ENCODE measurements around the gene CDYL2. TPM values are rescaled to one million over a fixed set of nuclear protein-coding genes. Genes with fewer than 3 reads are reported as not detected.
A peak's percentile ranks its signal among the peaks of the same experiment; 100 is the strongest.

CDYL2 gene
- total RNA-seq, 2 experiments from 2014 or later = 7.4 to 9.7 TPM

DNA sequence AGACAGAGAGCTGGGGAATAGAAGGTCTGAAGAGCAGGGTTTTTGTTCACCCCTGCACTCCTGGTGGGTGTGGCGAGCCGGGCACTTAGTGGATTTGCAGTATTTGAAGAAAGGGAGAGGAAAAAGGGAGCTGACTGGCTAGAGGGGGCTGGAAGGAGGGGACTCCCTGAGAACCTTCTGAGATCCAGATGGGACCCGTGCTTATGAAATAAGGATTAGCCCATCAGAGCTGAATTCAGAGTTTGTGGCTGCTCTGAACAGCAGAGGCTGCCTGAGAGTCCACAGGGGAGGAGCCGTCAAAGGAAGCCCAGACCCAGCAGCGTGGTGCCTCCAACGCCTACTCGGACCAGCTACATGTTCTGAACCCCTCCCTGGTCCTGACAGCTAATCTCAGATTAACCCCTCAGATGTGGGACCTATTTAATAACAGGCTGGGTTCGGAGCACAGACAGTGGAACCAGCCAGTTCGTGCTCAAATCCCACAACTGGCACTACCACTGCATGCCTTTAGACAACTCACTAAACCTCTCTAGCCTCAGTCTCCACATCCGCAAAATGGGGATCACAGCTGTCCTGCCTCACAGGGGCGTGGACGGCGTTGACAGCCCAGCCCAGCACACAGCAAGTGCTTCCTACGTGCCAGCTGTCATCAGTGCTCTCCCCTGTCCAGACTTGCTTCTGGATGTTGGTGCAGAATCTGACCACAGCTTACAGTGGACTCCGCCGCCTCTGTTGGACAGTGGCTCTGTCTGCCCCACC is 193.0 kb downstream of the CDYL2 start:
- H3K4me3 Mint-ChIP-seq = no peak overlapping the region
- peaks cover 23% of the 10 kb centered on the region for H3K36me3 Mint-ChIP-seq
- H3K4me1 Mint-ChIP-seq = peaks cover 5% of the 10 kb centered on the region
- DNase-seq = no peak
- H3K9me3 Mint-ChIP-seq = peaks cover 14% of the 10 kb centered on the region
- no peak overlapping the region for H3K27ac Mint-ChIP-seq
- no peaks in the 10 kb centered on the region for H3K27me3 Mint-ChIP-seq

DNA sequence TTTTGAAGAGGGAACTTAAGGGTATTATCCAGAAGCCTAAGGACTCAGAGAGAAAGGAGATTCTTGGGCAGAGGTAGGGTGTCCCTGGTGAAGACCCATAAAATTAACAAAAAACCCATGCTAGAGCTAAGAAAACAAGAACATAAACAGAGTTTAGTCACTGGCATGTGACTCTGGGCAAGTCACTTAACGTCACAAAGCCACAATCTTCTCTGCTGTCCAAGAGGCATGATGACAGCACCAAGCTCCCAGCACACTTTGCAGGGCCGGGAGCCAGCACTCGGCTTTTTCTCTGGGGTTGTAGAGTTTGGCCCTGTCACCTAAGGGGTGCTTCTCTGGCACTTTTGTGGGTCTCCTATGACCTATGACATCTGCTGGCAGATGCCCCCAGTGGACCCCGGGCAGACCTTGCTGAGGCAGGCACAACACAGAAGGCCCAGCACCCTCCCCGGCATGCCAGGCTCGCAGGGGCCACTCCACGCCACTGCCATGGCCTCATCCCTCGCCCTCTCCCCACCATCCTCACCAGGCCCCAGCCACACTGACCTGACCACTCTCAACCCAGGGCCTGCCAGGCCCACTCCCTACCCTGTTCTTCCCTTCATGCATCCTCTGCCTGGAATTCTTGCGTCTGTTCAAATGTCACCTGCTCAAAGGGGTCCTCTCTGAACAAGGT is 193.8 kb downstream of the CDYL2 start:
- no peak overlapping the region for H3K27ac Mint-ChIP-seq

DNA sequence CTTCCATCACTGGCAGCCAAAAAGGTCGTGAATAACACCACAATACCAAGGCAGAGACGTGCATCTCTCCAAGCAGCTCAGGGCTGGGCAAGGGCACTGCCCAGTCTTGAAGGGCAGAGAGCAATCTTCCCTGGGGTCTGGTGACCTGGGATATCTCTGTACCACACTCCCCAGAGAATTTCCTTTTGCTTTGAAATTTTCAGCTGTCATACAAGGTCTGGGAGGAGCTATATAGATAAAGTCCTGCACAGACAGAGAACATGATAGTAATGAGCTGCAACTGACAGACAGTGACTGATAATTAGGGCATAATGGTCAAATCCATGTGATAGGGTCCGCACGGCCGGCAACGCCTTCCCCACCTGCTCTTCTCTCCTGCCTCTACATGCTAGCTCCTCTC is 195.5 kb downstream of the CDYL2 start:
- Mint-ChIP-seq H3K27me3 (no peaks in the 10 kb centered on the region), H3K9me3 (peaks cover 16% of the 10 kb centered on the region), H3K27ac (peak overlapping the region; percentile 21), H3K4me3 (no peak overlapping the region), H3K4me1 (peaks cover 8% of the 10 kb centered on the region), H3K36me3 (peaks cover 21% of the 10 kb centered on the region)
- no peak for DNase-seq

More for the DNA sequence above, 193.8 kb downstream of the CDYL2 start:
- Mint-ChIP-seq H3K36me3 (peaks cover 22% of the 10 kb centered on the region), H3K27me3 (no peaks in the 10 kb centered on the region), H3K9me3 (peaks cover 16% of the 10 kb centered on the region), H3K4me3 (no peak overlapping the region), H3K4me1 (peaks cover 8% of the 10 kb centered on the region)
- DNase-seq = no peak

DNA sequence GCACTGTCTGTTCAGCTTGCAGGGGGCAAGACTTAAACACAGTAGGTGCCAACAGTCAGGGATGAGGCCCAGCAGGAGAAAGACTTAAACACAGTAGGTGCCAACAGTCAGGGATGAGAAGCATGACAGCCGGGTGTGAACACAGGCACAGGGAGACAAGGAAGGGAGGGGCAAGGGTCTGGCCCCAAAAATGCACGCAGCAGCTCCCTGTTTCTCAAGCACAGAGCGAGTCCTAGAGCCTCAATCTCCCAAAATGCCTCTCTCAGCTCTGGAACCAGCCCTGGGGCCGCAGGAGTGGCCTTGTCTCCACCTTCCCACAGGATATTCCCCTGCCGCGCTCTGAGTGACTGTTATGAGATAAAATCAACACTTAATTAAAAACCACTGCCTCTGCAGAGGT is 197.2 kb downstream of the CDYL2 start:
- no peak overlapping the region for H3K27ac Mint-ChIP-seq
- H3K27me3 Mint-ChIP-seq = no peaks in the 10 kb centered on the region
- H3K36me3 Mint-ChIP-seq = peaks cover 24% of the 10 kb centered on the region
- peaks cover 16% of the 10 kb centered on the region for H3K9me3 Mint-ChIP-seq
- H3K4me1 Mint-ChIP-seq = peaks cover 8% of the 10 kb centered on the region
- no peak overlapping the region for H3K4me3 Mint-ChIP-seq
- no peak for DNase-seq

DNA sequence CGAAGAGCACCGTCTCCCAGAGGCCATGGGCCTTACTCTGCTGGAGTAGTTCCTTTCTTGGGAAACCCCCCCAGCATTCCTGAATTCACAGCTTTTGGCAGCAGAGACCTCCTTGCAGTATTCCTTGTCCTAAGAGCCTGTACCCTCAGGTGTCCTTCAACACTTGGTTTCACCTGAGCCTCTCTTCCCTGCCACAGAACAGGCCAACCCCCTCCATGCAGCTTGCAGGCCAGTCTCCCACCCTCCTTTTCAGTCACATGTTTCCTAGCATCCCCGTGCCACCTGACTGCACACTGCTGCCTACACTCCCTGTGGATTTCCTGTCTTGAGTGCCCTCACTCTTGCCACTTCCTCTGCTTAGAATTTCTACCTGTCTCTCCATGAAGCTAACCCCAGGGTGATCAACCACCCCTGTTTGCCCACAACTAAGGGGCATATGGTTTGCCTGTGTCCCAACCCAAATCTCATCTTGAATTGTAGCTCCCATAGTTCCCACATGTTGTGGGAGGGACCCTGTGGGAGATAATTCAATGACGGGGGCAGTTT is 198.1 kb downstream of the CDYL2 start:
- H3K36me3 Mint-ChIP-seq = peaks cover 24% of the 10 kb centered on the region
- no peak for DNase-seq
- no peak overlapping the region for H3K4me3 Mint-ChIP-seq
- H3K9me3 Mint-ChIP-seq = peaks cover 16% of the 10 kb centered on the region
- no peak overlapping the region for H3K27ac Mint-ChIP-seq
- peaks cover 14% of the 10 kb centered on the region for H3K4me1 Mint-ChIP-seq
- no peaks in the 10 kb centered on the region for H3K27me3 Mint-ChIP-seq

DNA sequence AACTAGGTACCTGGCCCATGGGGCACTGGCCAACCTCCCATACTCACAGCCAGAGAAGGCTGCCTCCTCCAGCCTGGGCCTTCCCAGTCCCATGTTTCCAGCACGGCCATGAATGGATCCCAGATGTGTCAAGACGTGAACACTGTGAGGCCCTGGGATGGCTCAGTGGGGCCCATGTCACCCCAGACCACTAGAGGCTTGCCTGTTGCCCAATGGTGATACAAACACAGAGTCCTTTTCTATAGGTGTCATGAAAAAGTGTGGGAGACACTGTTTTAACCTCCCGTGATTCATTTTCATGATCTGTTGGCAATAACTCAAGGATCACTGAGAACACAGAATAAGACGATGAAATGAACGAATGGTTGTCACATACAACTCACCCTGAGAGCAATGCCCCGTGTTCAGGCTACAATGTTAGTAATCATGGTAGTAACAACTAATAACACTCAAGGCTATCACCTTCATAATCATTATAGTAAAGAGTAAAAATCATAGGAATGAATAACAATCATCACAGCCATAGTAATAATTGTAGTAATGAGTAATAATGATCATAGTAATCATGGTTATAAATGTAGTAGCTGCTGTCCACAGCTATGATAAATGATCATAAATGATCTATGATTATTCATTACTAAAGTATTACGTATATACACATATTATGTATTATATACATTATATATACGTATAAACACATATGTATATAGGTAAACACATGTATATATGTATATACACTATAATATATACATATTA is 199.6 kb downstream of the CDYL2 start:
- Mint-ChIP-seq H3K27ac (no peak overlapping the region), H3K27me3 (no peaks in the 10 kb centered on the region), H3K36me3 (peaks cover 24% of the 10 kb centered on the region), H3K9me3 (peaks cover 16% of the 10 kb centered on the region), H3K4me3 (no peak overlapping the region), H3K4me1 (peaks cover 18% of the 10 kb centered on the region)
- DNase-seq = no peak

DNA sequence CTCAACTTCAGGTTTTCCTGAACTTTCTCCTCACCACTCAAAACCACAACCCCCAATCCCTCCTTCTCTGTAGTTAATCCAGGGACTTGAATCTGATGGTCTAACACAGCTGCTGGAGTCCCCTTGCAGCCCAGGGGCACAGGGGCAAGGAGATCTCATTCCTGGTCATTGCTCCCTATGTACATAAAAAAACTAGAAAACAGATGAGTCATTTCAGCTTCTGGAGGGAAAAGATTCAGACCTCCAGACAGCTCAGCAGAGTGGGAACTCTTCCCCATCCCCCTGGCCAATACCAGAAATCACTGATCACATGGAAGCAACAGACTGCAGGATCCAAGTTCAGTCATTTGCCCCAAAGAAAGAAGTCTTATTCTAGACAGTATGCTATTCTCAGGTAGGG is 201.5 kb downstream of the CDYL2 start:
- peaks cover 18% of the 10 kb centered on the region for H3K4me1 Mint-ChIP-seq
- H3K4me3 Mint-ChIP-seq = no peak overlapping the region
- no peak for DNase-seq
- H3K36me3 Mint-ChIP-seq = peaks cover 21% of the 10 kb centered on the region
- no peak overlapping the region for H3K27ac Mint-ChIP-seq
- H3K27me3 Mint-ChIP-seq = no peaks in the 10 kb centered on the region
- peaks cover 16% of the 10 kb centered on the region for H3K9me3 Mint-ChIP-seq

DNA sequence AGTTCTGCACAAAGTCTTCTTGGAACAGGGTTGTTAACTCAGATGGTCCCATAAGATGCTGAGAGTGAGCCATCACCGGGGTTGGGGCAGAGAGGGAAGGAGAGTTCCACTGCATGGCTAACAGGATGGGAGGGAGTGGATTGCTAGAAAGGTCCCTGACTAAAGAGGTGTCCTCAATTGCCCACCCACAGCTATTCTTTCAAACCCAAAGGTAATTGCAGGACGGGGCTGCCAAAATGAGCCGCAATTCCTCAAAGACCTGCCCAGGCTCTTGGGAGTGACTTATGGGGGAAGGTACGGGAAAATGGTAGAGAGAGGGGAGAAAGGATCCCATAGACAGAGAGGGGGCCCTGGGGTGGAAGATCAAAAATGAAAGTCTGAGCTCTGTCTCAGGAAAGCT is 203.2 kb downstream of the CDYL2 start:
- H3K4me1 Mint-ChIP-seq = peaks cover 11% of the 10 kb centered on the region
- H3K36me3 Mint-ChIP-seq = peaks cover 8% of the 10 kb centered on the region
- no peak overlapping the region for H3K27ac Mint-ChIP-seq
- H3K4me3 Mint-ChIP-seq = no peak overlapping the region
- DNase-seq = no peak
- peaks cover 3% of the 10 kb centered on the region for H3K9me3 Mint-ChIP-seq
- no peaks in the 10 kb centered on the region for H3K27me3 Mint-ChIP-seq

DNA sequence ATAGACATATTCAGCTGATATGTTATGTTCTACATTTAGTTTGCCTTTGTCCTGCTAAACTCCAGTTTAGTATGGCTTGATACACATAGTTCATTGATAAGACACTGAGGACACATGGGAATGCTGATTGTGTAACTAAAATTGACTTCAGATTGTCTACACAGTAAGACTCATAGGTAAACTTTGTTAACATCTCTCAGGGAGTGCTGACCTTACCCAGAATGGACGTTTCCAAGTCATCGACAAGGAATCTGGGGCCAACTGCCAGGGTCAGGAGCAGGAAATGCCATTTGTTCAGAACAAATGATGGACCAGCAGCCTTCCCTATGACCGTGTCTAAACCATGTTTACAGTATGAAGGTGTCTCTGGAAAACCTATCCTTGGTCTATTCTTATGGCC is 204.9 kb downstream of the CDYL2 start:
- Mint-ChIP-seq H3K27me3 (peaks cover under 1% of the 10 kb centered on the region), H3K4me3 (no peak overlapping the region), H3K27ac (no peak overlapping the region), H3K9me3 (peaks cover 5% of the 10 kb centered on the region), H3K4me1 (peaks cover 10% of the 10 kb centered on the region), H3K36me3 (peaks cover 8% of the 10 kb centered on the region)
- DNase-seq = no peak

DNA sequence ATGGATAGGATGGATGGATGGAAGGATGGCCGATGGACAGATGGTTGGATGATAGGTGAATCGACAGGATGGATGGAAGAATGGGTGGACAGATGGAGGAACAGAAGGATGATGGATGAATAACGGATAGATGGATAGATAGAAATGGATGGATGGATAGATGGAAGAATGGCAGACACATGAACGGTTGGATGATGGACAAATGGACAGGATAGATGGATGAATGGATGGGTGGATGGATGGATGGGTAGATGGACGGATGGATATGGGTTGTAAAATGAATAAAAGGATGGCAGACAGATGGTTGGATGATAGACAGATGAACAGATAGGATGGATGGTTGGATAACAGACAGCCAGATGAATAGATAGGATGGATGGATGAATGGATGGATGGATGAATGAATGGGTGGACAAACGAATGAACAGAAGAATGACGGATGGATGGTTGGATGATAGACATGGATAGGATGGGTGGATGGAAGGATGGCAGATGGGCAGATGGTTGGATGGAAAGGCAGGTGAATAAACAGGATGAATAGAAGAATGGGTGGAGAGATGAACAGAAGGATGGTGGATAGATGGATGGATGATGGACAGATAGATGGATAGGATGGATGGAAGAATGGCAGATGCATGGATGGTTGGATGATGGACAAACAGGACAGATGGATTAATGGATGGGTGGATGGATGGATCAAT is 207.7 kb downstream of the CDYL2 start:
- DNase-seq = no peak
- Mint-ChIP-seq H3K4me3 (no peak overlapping the region), H3K36me3 (peaks cover 4% of the 10 kb centered on the region), H3K27ac (no peak overlapping the region), H3K9me3 (peaks cover 5% of the 10 kb centered on the region), H3K27me3 (peaks cover 5% of the 10 kb centered on the region), H3K4me1 (peaks cover 14% of the 10 kb centered on the region)

DNA sequence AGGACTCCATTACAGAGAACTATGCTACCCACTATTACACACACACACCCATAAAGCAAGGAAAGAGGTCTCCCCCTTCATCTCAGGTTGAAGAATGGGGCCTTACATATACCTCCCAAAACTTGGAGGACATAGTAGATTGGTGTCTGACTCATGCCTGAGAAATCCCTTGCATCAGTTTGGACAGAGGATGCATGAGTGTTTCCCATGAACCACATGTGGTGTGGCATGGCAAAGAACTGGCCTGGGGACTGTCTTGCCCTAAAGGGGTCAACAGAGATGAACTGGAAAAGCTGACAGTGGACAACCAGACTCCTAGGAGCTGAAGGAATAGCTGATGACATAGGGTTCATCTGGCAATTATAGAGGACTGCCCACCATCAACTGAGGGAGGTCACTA is 209.6 kb downstream of the CDYL2 start:
- H3K4me3 Mint-ChIP-seq = no peak overlapping the region
- peaks cover 21% of the 10 kb centered on the region for H3K4me1 Mint-ChIP-seq
- no peak overlapping the region for H3K27ac Mint-ChIP-seq
- H3K9me3 Mint-ChIP-seq = peaks cover 9% of the 10 kb centered on the region
- DNase-seq = no peak
- H3K27me3 Mint-ChIP-seq = peaks cover 5% of the 10 kb centered on the region
- peaks cover 6% of the 10 kb centered on the region for H3K36me3 Mint-ChIP-seq

DNA sequence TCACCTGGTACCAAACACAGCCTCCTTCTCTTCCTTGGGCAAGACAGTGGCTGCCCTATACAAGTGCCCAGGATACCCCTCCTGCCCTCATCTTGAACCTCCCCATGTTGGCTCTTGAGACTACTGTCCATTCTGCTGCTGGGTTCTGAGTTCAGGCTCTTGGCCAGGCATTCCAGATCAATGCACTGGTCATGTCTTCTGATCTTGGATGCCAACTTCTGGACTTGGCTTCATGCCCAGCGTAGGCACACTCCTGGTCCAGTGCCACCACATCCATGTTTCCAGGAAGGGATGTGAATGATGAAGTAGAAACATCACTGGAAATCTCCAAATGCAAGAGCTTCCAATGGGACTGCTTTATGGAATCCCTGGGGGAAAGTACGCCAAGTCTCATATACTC is 212.1 kb downstream of the CDYL2 start:
- Mint-ChIP-seq H3K27ac (no peak overlapping the region), H3K36me3 (peaks cover 6% of the 10 kb centered on the region)

DNA sequence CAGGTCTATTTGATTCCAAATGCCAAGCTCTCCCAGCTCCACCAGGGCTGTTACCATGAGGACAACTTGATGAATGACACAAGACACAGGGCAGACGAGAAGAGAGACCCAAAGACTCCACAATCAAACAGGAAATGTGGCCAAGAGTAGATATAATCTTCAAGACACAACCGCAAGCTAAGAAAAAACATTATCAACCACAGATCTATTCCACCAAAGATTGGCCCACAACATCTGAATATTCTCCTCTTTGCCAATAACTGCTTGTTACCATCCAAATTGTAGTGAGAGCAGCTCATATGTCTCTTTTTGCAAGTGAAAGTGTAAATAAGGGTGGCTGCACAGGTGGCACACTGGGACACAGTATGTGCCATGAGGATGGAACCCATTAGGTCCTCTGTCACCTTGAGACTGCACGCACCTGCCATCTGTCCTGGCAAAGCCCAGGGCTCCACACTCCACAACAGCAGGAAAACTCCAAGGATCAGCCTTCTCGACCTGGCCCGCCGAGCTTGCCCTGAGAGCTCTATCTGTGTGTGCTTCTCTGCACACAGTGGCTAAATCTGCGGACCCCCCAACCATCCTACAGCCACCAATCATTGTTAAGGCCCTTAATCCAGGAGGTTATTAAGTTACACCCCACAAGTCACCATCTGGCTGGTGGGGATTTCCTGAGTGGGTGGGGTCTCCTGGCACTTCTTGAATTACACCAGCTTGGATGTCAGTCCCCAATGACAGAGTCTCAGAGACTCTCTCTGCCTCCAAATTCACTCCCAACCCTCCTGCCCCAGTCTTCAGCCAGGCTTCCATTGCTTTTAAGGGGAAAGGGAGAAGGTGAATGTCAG is 213.1 kb downstream of the CDYL2 start:
- DNase-seq = no peak
- H3K27me3 Mint-ChIP-seq = peaks cover 8% of the 10 kb centered on the region
- H3K4me1 Mint-ChIP-seq = peaks cover 21% of the 10 kb centered on the region
- H3K36me3 Mint-ChIP-seq = peaks cover 5% of the 10 kb centered on the region
- H3K9me3 Mint-ChIP-seq = peaks cover 12% of the 10 kb centered on the region
- H3K4me3 Mint-ChIP-seq = peak overlapping the region; percentile 14
- peak overlapping the region; percentile 70 for H3K27ac Mint-ChIP-seq

More for the DNA sequence above, 212.1 kb downstream of the CDYL2 start:
- peaks cover 21% of the 10 kb centered on the region for H3K4me1 Mint-ChIP-seq
- H3K4me3 Mint-ChIP-seq = no peak overlapping the region
- DNase-seq = no peak
- peaks cover 5% of the 10 kb centered on the region for H3K27me3 Mint-ChIP-seq
- peaks cover 9% of the 10 kb centered on the region for H3K9me3 Mint-ChIP-seq

DNA sequence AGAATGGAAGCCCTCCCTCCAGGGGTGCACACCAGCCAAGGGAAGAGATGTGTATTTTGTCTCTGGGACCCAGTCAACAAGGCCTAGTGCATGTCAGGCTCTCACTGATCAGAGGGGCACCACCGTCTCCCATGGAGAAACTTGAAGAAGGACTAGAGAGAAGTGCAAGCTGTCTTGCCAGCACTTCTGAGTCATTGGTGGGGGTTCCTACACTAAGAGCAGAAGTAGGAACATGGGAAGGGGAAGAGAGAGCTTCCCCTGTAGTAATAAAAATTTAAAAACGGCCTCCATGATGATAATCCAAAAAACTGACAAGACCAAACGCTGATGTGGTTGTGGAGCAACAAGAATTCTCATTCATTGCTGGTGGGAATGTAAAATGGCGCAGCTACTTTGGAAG is 217.3 kb downstream of the CDYL2 start:
- peaks cover 43% of the 10 kb centered on the region for H3K4me1 Mint-ChIP-seq
- H3K4me3 Mint-ChIP-seq = no peak overlapping the region
- peaks cover 3% of the 10 kb centered on the region for H3K27me3 Mint-ChIP-seq
- DNase-seq = no peak
- no peak overlapping the region for H3K27ac Mint-ChIP-seq
- peaks cover 6% of the 10 kb centered on the region for H3K36me3 Mint-ChIP-seq
- peaks cover 12% of the 10 kb centered on the region for H3K9me3 Mint-ChIP-seq

Measured in activated naive CD8-positive, alpha-beta T cell treated with anti-CD3 and anti-CD28 coated beads for 36 hours (primary cell).